SU-DHL-6 (cell line): ENCODE results near the gene MOGAT3.

Experiments
- EZH2phosphoT487 ChIP-seq: fragments of 200-600 bp; sonication (generic), shearing (Covaris generic); conservative IDR thresholded peaks from 2 replicates; pipeline ENCODE4 v1.6.1; 2018; ENCODE audit warnings: mild to moderate bottlenecking, antibody characterized with exemption, low read length, moderate library complexity, mixed read lengths
- TF ChIP-seq, protein P1 (sequence below): fragments of 200-600 bp; sonication (generic); IDR thresholded peaks from one replicate; pipeline ENCODE4 v1.5.1; 2017; ENCODE audit warnings: antibody characterized with exemption, mild to moderate bottlenecking, low read length, moderate library complexity; ENCODE audit not compliant: insufficient read depth, poor library complexity, severe bottlenecking

DNA sequence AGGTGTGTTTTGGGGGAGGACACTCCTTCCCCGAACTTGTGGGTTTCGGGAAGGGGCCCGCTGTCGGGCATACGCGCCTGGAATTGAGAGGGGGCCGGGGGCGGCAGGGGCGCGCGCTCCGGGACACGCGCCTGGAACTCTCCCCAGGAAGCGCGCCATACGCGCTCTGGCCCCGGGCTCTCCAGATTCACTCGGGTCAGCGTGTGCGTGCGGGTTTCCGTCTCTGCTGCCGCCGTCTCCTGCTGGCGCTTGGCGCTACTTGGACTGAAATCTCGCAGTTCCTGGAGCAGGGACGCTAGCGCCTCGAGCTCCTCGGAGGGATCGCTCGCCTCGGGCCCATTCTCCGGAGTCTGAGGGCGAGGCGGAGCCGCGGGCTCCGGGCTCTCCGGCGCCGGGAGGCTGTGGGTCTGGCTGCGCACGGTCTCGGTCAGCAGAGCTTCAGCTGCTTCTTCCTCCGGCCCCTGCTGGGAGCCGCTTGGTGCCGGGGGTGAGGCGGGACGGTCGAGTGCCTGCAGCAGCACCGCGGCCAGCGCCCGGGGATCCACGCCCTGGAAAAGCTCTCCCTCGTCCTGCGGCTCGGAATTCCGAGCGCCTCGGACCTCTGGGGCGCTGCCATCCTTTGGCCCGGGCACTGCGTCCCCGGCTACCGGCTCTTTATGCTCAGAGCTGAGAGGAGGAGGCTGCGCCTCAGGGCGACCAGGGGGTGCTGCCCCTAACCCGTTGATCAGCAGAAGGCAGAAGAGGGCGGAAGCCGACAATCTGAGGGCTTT is 36.6 kb downstream of the MOGAT3 start:
- TF ChIP-seq, protein P1, sequence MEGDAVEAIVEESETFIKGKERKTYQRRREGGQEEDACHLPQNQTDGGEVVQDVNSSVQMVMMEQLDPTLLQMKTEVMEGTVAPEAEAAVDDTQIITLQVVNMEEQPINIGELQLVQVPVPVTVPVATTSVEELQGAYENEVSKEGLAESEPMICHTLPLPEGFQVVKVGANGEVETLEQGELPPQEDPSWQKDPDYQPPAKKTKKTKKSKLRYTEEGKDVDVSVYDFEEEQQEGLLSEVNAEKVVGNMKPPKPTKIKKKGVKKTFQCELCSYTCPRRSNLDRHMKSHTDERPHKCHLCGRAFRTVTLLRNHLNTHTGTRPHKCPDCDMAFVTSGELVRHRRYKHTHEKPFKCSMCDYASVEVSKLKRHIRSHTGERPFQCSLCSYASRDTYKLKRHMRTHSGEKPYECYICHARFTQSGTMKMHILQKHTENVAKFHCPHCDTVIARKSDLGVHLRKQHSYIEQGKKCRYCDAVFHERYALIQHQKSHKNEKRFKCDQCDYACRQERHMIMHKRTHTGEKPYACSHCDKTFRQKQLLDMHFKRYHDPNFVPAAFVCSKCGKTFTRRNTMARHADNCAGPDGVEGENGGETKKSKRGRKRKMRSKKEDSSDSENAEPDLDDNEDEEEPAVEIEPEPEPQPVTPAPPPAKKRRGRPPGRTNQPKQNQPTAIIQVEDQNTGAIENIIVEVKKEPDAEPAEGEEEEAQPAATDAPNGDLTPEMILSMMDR = no peak
- TF ChIP-seq EZH2phosphoT487 = no peak
